HG02571 (cell line): ENCODE data around the gene MFSD12.

Experiments used
- ATAC-seq: cut with Tn5 transposase; IDR thresholded peaks from one replicate; pipeline ENCODE4 v1.9.1; 2021; ENCODE audit warnings: mild to moderate bottlenecking, moderate library complexity; ENCODE audit not compliant: unreplicated experiment

The MFSD12 gene

DNA sequence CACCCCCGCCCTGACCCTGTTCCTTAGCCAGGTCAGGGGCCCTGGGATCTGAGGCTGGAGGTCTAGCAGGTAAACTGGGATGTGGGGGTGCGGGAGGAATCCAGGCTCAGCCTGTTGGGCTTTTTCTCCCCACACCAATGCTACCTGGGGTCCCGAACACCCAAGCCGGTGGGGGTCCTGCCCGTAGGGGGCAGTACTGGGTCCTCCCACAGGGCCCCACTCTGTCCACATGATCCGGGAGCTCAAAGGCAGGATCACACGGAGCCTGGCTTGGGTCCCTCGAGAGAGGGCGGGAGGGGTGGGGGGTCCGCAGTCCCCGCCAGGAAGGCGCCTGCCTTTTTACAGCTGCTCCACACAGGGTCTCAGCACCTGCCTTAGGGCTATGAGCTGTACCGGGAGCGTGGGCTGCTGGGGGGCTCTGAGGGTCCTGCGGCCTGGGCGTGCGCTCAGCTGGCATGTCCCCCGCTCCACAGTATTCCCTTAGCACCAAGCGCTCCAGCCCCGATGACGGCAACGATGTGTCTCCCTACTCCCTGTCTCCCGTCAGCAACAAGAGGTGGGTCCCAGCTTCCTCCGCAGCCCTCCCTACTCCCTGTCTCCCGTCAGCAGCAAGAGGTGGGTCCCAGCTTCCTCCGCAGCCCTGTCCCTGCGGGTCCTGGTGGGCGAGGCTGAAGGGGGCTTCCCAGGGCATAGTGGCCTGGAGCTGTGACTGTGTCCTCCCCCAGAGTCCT lies 30.7 kb downstream of the MFSD12 start:
- no peak for ATAC-seq

DNA sequence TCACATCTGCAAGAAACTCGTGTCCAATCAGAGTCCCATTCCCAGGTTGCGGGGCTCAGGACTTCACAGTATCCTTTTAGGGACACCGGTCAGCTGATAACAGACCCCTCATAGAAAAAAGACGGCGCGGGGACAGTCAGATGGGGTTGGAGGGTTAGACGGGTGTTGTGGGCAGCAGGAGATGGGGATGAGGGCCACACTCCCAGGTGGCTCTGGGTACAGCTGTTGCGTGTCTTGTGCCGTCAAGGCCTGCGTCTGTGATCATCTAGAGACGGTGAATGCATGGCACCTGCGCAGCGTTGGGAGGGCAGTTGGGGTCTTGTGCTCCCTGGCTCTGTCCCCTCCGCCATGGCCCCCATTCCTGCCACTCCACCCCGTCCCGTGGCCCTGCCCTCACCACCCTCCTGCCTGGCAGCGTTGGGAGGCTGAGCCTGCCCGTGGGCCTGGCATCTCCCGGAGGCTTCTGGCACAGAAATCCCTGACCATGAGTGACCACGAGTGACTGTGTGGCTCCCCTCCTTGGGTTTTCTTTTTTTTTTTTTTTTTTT lies 32.4 kb downstream of the MFSD12 start:
- no peak for ATAC-seq

DNA sequence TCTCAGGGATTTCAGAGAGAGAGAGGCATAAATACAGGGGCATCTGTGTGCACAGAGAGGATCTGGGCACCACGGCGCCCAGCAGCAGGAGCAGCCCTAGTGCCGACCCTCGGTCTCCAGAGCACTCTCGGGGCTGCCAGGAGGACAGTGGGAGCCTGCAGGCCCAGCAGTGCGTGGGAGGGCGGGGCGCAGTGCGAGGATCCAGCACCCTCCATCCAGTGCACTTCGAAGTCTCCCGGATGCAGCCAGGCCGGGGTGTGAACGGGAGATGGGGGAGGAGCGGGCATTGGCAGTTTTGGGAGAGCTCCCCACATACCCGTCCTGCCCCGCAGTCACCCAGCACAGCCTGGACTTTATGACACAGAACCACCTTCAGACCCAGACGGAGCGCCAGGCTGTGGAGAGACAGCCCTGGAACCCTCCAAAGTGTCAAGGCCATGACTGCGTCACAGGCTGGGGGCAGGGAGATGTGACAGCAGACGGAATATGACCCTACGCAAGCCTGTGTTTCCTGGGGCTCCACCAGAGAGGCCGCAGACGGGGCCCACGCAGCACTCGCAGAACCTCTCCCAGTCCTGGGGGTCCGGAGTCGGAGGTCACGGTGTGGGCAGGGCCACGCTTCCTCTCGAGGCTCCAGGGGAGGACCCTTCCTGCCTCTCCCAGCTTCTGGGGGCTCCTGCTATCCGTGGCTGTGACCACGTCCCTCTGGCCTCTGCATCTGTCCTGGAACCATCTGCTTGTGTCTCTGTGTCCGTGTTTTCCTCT lies 33.1 kb downstream of the MFSD12 start:
- ATAC-seq: no peak

DNA sequence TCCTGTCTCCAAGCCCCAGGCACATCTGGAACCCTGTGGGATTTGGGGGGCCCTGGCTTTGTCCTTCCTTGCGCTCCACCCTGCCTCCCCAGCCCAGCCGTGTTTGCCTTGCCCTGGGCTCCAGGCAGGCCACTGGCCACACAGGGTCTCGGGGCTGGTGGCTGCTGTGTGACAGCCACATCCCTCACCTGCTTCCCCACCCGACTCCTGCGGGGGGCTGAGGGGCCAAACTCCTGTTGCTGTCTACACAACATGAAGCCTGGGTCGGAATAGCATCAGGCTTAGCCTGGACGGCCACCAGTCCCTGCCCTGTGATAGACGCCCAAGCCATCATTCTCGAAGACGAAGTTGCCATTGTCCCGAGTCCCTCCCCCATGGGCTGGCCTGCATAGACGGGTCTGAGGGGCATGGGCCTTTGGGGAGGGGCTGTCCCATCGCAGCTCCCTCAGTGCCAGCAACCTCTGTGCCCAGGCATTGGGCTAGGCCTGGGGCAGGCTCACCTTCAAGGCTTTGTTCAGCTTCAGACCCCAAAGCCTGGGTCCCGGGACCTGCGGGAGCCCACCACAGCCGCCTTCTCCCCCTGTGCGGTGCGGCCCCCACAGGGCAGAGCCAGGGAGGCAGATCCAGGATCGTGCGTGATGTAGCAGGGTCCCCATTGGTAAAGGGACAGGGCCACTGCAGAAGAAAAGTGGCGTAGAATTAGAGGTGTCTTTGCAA lies 33.9 kb downstream of the MFSD12 start:
- ATAC-seq: no peak

DNA sequence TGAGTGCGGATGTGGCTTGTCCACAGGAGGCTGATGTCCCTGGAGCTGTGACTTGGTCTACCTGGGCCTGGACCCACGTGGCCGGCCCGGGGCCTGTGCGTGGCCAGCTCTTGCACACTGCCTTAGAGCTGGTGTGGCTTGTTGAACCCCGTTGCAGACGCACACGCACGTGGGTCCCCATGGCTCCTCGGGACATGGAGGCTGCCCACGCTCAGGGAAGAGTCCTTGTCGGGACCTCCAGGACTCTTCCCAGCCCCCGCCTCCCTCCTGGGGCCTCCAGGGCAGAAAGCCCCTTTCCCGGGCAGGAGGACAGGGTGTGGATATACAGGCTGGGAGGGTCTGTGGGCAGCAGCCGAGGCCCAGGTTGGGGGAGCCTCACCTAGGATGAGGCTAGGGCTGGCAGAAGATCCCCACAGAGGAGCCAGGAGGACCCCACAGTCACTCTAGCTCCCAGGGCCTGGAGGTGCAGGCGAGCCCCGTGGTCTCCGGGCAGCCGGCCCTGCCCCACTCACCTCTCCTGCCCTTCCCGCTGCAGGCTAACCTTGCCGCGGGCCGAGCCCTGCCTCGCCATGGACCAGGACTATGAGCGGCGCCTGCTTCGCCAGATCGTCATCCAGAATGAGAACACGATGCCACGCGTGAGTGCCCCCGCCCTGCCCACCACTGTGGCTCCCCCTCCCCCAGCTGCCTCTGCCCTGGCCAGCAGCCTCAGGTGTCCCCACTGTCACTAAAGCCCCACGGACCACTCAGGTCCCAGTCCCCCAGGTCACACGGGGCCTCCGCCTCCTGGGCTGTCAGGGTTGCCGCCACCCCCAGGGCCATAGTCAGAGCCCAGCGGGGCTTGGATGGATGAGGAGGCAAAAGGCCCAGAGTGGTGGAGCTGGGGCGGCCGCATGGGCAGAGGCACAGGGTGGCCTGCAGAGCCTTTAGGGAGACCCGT lies 34.7 kb downstream of the MFSD12 start:
- no peak for ATAC-seq

DNA sequence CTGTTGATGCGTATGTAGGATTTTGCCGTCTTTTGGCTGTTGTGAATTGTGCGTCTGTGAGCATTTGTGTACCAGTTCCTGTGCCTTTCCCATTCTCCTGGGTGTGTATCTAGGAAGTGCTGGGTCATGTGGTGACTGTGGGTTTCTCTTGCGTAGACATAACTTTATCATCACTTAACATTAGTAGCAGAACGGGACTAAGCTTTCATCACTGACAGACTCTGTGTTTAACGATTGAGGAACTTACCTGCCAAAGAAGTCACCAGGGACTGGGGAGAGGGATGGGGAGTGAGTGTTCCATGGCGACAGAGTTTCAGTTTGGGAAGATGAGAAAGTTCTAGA lies 36.3 kb downstream of the MFSD12 start:
- no peak for ATAC-seq

DNA sequence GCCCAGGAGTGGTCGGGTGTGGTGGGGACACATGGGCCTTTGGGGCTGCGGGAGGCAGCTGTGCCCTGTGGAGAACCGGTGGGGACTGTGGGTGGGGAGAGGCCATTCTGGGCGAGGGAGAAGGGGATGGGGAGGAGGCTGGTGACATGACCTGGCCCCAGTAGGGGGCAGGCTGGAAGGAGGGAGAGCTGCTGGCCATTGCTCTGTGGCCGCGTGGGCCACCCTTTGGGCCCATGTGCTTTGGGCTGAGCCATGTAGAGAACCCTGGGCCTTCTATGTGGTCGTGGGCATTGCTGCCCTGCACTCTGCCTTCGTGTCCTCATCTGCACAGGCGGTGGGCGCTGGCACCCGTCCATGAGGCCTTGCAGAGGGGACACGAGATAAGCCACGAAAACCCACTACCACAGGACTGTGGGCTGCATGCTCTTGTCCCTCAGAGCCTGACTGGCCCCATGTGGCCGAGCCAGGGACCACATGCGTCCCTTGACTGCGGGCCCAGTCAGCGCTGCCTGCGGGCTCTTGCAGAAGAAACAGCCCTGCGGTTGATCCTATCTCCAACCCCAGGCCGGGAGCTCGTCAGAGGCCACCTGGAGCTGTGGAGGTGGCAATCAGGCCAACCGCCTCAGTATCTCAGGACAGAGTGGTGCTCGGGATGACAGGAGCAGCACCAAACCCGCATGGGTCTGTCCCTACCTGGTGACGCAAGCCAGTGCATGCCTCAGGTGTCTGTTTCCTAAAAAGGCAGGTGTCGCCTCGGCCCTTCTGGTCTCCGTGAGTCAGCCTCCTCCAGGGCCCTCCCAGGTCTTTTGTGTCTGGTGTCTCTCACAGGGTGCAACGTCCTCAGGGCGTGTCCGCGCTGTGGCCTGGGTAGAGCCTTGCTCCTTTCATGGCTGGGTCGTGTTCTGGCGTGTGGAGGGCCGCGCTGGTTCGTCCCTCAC lies 37.0 kb downstream of the MFSD12 start:
- no peak for ATAC-seq

DNA sequence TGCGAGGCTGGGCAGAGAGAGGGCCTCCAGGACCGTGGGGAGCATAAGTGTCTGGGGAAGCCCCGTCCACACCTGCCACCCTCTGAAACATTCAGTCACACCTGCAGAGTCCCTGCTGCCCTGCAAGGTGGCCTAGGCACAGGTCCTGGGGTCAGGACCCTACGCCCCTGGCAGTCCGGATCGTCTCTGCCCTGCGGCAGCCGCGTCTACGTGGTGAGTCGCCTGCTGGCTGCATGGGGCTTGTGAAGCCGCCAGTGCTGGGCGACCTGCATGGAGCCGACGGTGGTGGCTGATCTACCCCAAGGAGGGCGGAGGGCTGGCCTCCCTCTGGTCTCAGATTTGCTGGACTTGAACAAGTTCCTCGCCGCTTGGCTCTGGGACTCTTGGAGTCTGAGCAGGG lies 38.3 kb downstream of the MFSD12 start:
- ATAC-seq: no peak

DNA sequence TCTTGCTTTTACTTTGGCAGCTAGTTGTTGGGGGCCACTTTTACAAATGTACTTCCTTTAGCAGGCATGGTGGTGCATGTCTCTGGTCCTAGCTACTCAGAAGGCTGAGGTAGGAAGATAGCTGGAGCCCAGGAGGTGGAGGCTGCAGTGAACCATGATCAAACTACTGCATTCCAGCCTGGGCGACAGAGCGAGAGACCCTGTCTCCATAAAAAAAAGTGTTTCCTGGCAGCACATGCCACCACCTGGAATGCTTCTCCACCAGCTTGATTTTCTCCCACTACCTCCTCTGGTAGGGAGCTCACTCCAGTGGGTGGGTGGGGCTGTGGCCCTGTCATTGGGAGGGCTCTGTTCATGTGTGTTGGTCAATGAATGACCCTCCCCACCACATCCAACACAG lies 38.7 kb downstream of the MFSD12 start:
- no peak for ATAC-seq

DNA sequence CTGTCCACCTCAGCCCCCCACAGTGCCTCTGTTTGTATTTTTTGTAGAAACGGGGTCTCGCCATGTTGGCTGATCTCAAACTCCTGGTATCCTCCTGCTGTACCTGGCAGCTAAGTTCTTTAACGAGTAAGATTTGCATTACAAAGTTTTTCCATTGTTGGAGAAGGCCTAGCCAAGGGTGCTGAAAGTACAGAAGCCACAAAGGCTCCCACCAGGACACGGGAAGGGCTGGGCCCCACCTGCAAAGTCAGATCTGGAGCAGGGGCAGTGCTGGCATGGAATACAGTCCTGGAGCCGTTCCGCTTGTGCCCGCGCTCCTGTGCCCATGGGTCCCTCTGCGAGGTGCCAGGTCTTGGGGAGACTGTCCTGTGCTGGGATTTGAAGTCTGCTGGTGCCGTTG lies 39.1 kb downstream of the MFSD12 start:
- ATAC-seq: no peak

DNA sequence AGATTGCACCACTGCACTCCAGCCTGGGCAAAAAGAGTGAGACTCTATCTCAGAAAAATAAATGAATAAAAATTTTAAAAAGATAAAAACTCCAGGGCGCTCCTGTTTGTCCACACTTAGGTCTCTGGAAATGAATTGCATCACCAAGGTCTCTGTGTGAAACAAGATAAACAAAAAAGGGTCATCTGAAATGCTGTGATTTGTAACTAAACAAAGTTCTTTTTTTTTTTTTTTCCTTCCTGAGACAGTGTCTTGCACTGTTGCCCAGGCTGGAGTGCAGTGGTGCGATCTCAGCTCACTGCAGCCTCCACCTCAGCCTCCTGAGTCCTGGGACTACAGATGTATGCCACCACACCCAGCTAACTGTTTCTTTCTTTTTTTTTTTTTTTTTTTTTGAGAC lies 39.7 kb downstream of the MFSD12 start:
- ATAC-seq: no peak

DNA sequence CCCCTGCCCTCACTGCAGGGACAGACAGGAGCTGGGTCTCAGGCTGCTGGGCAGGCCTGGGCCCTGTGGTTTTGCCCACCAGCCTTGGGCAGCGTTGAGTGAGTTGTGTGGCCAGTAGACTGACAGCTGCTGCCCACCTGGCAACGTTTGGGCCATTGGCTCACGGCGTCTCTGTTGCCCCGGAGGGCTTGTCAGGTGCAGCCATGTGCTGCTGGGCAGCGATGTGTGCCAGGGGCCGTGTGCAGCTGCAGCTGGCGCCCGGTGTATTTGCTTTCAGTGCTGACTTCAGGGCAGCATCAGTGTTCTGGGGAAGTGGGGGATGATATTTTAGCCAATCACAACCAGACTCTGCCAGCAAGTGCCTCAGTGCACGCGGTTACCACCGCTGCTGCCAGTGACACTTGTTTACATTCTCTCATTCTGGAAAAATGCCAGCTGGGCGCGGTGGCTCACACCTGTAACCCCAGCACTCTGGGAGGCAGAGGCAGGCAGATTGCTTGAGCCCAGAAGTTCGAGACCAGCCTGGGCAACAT lies 40.6 kb downstream of the MFSD12 start:
- no peak for ATAC-seq

DNA sequence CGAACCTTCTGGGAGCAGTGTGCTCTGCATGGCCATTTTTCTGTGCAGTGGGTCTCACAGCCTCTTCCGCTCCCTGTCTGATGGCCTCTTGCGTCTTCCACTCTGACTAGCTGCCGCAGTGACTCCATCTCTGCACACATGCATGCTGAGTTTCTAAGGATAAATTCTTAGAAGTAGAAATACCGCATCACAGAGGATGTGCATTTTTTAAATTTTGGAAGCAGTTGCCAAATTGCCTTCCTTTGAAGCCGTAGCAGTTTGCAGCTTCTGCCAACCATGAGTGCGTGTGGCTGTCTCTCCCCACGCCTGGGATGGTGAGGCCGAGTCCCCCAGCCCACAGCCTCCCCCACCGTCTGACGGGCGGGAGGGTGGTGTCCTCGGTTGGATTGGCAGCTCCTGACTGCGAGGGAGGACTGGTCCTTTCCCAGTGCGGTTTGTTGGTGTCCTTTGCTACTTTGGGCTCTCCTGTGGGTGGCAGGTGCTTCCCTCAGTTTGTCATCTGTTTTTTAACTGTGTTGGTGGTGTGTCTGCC lies 41.4 kb downstream of the MFSD12 start:
- no peak for ATAC-seq

DNA sequence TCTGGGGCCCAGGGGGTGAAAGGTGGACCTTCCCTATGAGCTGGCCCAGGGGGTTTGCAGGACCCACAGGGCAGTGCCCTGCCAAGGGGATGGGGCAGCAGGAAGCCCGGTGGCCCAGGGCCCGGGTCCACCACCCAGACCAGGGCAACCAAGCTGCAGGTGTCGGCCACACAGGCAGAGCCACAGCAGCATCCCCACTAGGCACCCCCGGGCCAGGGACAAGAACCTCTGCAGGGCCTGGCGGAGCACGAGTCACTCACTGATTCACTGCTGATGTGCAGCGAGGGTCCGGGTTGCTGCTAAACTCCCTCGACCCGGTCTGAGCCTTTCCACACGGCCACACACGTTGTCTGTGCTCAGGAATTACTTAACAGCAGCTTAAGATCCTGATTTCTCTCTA lies 42.5 kb downstream of the MFSD12 start:
- no peak for ATAC-seq

DNA sequence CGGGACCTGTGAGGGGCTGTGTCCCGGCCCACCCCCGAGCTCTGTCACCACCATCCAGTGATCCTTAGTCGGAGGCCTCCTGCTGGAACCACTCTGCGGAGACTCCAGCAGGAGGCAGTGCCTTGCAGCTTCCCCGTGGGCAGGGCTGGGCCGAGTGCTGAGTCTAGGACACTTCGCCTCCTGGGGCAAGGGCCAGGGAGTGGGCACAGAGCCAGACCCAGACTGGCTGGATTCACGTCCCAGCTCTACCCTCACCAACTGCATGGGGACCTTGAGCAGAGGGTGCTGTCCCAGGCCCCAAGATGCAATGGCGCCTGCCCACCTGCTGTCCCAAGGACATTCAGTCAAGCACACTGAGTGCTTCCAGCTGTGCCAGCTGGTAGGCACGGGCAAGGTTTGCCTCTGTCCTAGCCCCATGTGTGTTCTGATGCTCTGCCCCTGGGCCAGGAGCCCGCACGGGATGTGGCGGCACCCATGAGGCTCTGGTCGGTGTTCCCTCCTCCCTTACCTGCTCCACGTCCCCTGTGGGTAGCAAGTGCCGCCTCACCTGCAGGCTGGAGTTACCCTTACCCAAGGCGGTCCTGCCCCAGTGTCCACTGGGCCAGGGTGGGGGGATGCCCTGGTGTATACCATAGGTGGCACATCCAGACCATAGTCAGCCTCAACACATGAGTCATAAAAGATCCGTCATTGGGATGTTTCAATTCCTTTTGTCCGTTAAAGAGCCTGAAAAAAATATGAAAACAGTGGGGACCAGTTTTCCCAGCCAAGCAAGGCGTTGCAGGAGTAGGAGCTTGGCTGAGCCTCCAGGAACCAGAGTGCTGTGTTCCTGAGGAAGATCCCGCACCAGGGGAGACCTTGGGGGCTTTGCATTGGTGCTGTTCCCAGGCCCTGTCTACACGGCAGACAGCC lies 43.9 kb downstream of the MFSD12 start:
- no peak for ATAC-seq

DNA sequence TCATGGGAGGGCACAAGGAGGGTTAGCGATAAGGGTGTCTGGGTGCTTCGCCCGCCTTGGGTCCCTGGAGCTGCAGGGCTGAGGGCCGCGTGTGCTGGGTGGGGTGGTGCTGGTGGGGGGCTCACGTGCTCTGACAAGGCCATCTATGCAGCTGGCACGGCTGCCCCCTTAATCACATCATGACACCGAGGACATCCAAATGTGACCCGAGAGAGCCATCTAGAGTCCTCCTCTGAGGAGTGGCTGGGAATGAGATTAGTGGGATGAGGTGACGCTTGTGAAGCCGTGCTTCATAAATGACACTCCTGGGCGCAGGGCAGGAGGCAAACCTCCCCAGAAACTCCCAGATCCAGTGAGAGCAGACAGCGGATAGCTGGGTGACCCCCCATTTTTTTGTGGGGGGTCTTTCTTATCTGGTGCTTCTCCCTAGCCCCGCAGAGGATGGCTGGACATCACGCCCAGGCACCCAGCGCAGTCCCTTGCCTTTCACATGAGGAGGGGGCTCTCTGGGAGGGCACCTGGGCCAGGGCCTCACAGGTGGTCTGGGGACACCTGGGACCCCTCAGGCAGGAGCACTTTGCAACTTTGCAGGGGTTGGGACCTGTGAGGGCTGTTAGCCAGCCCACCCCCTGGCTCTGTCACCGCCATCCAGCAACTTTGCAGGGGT lies 44.7 kb downstream of the MFSD12 start:
- ATAC-seq: no peak

DNA sequence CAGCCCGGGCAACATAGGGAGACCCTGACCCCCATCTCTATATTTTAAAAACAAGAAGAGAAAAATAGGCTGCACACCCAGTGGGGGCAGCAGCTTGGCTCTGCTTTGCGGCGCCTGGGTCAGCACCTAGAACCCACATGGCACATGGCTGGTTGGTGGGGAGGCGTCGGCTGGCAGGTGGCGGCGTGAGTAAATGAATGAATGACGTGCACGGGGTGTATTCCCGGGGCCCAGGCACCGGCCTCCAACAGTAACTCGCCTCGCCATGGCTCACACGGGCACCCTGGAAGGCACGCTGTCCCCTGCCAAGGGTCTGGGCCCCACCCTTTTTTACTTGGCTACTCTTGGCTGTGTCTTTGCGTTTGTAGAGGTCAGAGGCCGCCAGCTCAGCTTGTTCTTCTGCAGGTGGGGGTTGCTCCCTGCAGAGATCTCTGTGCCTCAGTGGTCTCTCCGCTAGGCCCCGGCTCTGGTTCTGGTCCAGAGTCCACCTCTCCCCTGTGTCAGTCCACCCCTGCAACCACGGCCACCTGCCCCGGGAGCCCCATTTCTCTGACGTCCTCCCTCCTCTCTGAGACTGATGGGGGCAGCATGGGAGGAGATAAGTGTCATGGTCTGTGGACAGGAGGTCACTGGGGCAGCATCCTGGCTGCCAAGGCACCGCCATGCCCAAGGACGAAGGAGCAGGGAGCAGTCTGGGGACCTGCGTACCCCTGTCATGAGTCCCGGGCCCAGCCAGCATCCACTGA lies 45.7 kb downstream of the MFSD12 start:
- ATAC-seq: no peak
